HFF-Myc (cell line): Measurements from ENCODE around the gene MEF2C.
"Not testable (repeated sequence)": the region's sequence is repeated elsewhere in the genome, so short reads cannot be mapped to it uniquely, and the experiment has no call there.

Experiments used
- DNase-seq: peaks from one replicate; pipeline ENCODE4 v3.0.0-alpha.2; 2011; ENCODE audit warnings: low read depth; ENCODE audit errors: extremely low read depth
- H3K4me3 ChIP-seq: replicated peaks from 2 replicates; pipeline ENCODE4 v1.5.1; 2011; ENCODE audit warnings: low read depth, mild to moderate bottlenecking, control low read depth, low read length
- TF ChIP-seq, protein P1 (sequence below): IDR thresholded peaks from 2 replicates; pipeline ENCODE4 v1.5.1; 2012; ENCODE audit warnings: mild to moderate bottlenecking, low read depth, low read length, control low read depth; ENCODE audit errors: missing control alignments

Gene MEF2C

DNA sequence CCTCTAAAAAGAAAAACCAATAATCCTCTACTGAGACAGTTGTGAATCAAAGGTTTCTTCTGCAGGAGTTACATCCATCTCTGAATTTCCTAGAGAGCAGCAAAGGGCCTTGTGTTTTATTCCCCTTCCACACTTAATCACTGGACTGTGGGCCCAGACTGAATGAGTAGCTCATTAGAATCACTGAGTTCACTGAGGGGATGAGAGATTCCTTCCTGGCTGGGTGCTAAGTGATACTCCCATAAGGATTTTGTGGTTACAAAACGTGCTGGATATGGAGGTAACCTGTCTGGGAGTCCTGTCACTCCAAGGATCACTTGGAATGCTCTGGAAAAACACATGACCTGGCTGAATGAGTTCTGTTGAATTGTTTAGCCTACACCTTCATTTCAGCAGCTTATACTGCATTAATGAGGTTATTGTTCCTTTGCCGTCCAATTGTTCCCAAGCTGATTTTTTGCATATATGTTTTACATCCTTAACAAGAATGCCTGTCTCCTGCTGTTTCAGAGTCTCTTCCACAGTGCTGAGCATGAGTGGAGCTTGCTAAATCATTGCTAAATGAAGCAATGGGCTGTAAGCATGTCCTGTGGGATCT lies 82.9 kb downstream of the MEF2C start:
- no peak overlapping the region for H3K4me3 ChIP-seq
- no peak for DNase-seq
- TF ChIP-seq, protein P1, sequence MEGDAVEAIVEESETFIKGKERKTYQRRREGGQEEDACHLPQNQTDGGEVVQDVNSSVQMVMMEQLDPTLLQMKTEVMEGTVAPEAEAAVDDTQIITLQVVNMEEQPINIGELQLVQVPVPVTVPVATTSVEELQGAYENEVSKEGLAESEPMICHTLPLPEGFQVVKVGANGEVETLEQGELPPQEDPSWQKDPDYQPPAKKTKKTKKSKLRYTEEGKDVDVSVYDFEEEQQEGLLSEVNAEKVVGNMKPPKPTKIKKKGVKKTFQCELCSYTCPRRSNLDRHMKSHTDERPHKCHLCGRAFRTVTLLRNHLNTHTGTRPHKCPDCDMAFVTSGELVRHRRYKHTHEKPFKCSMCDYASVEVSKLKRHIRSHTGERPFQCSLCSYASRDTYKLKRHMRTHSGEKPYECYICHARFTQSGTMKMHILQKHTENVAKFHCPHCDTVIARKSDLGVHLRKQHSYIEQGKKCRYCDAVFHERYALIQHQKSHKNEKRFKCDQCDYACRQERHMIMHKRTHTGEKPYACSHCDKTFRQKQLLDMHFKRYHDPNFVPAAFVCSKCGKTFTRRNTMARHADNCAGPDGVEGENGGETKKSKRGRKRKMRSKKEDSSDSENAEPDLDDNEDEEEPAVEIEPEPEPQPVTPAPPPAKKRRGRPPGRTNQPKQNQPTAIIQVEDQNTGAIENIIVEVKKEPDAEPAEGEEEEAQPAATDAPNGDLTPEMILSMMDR, result no peak

DNA sequence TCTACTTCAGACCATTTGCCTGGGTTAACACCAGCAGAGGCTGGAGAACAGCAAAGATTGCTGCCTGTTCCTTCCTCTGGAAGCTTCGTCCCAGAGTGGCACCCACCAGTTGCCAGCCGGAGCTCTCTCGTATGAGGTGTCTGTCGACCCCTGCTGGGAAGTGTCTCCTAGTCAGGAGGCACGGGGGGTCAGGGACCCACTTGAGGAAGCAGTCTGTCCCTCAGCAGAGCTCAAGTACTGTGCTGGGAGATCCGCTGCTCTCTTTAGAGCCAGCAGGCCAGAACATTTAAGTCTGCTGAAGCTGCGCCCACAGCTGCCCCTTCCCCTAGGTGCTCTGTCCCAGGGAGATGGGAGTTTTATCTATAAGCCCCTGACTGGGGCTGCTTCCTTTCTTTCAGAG lies 84.1 kb downstream of the MEF2C start:
- DNase-seq, H3K4me3 ChIP-seq: not testable (repeated sequence)

DNA sequence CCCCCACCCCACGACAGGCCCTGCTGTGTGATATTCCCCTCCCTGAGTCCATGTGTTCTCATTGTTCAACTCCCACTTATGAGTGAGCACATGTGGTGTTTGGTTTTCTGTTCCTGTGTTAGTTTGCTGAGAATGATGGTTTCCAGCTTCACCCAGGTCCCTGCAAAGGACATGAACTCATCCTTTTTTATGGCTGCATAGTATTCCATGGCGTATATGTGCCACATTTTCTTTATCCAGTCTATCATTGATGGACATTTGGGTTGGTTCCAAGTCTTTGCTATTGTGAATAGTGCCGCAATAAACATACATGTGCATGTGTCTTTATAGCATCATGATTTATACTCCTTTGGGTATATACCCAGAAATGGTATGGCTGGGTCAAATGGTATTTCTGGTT lies 89.2 kb downstream of the MEF2C start:
- H3K4me3 ChIP-seq, DNase-seq: not testable (repeated sequence)

DNA sequence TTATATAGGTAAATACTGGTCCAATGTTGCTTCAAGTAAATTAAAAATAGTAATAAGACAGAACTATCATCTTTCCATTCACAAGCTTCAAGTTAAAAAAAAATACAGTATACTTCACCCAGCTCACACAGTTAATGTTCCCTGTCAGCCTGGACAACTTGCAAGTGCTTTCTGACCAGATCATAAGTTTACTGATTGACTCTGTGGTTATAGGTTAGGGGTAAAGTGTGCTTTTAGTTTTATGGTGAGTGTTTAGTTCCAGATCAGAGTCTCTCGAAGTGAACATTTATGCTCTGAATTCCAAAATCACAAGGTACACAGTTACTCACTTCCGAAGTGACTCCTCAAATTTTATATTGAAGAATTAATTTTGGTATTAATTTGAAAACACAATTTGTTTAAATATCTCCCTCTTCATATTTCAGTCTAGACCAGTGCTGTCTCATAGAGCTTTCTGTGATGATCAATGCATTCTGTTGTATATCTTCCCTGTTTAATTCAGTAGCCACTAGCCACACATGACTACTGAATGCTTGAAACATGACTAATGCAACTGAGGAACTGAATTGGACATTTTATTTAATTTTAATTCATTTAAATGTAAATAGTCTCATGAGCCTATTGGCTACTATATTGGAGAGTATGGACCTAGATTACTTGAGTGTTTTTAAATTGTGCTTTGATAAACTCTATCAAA lies 90.7 kb downstream of the MEF2C start:
- TF ChIP-seq, protein P1, result no peak
- DNase-seq, result no peak

DNA sequence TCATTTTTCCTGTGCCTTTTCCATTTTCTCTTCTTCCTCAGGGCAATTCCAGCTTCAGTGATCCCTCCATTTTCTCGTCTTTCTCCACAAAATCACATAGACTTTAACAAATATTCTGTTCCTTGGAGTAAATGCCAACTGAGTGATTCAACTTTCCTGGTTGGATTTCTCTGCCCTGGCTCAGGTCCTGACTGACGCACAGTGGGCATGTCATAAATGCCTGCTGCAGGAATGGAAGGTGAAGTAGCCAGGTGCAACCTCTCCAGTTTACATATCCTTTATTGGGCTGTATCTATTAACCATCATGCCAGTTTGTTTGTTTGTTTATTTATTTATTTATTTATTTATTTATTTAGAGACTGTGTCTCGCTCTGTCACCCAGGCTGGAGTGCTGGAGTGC lies 95.1 kb downstream of the MEF2C start:
- H3K4me3 ChIP-seq, result no peak overlapping the region
- no peak for DNase-seq
- TF ChIP-seq, protein P1, result no peak

More for the DNA sequence above, 90.7 kb downstream of the MEF2C start:
- H3K4me3 ChIP-seq, result no peak overlapping the region

DNA sequence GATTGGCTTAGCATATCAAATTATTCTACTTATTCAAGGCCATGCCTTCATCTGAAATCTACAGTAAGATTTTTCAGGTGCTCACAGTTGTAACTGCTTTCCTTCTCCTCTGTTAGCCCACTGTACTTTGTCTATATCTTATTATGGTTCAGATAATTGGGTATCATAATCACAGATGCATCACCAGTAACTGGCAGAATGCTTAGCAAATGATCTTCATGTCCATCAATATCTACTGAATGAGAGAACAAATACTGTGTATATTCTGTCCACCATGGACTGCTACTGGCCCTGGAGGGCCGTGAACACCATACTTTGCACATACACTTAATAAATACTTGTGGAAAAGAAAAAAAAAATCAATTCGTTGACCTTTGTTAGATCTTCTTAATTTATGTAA lies 96.2 kb downstream of the MEF2C start:
- no peak overlapping the region for H3K4me3 ChIP-seq
- no peak for DNase-seq
- TF ChIP-seq, protein P1, result no peak

DNA sequence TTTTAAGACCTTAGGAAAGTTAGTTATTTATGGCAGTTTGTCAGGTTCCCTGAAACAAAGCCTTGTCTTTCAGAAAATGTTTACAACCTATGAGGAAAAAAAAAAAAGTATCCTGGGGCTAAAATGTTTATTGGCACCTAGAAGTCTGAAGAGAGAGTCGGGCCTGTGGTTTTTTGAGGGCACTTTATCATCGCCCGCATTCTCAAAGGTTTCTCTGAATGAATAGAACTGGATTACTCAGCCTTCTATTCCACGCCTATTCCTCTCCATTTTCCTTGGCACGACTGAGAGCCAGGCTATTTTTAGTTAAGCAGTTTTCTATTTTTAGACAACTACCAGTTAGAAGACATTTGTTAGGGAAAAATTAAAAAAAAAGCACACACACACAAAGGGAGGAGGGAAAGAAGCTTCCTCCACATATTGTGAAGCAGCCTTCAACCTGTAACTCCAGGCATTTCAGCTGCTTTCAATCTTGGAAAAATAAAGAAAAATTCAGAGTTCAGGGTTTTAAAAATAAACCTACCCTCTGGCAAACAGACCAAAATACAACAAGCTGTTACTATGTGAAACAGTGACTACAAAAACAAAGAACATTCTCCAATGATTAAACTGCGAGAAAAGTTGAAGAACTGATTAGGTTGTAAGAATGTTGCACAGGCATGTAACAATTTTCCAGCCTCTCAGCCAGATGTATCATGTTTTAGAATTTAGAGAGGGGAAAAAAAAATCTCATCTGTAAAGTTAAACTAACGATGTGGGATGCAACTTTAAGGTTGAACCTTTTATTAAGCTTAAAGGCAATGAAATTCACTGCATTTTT lies 97.0 kb downstream of the MEF2C start:
- H3K4me3 ChIP-seq, result no peak overlapping the region; the same call in 1 of the 2 replicates
- TF ChIP-seq, protein P1, result no peak
- DNase-seq, result peak; percentile 65
